ENCODE data around the gene ORC3. TPM values are rescaled to one million over a fixed set of nuclear protein-coding genes. Genes with fewer than 3 reads are reported as not detected.

ORC3 gene
- total RNA-seq (ENCODE audit: insufficient read depth, low replicate concordance) = 50.3 TPM

GRCh38 chr6:87589693-87590416, at the start of gene ORC3, which contains the start of gene RARS2:
Gene ORC3, plus strand, starts transcription at chr6:87590135. Its CDS starts 34 bp downstream, at chr6:87590169.
Gene RARS2, minus strand, starts transcription at chr6:87589987. Its CDS starts 30 bp downstream, at chr6:87589957.
- peak; percentile 98 for DNase-seq (ENCODE audit: low spot score)

DNA sequence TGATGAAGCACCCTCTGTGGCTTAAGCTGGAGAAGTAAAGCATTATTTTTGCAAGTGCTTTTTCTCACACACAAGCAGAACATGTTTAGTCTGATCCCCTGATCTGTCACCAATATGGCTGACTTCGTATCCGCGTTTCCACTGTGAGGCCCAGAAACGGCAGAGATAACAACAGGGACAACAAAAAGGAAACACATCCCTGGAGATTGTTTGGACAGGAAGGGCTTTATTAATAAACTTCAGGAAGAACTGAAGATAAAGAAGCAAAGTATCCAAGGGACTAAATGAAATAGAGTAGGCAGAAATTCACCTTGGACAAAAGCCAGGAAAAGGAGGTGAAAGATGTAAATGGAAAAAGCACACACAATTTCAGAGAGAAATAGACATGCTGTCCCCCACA, 49.4 kb upstream of the ORC3 start:
- DNase-seq (ENCODE audit: low spot score) = no peak

- no peak for DNase-seq (ENCODE audit: low spot score)
These were observed 48.9 kb upstream of the ORC3 start for GRCh38 chr6:87541041-87541440.

DNA sequence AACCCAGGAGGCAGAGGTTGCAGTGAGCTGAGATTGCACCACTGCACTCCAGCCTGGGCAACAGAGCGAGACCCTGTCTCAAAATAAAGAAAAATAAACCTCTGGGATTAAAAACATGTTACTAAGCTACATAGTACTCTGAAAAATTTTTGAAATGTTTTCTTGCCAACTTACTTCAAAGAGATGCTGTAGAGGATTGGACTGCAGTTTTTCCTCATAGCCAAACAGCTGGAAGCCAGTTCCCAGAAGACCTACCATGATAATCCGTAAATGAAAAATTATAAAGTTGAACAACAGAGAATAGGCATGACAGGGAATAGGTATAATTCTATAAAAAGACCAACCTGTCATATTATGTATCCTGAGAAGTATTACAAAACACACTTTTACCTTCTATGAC, 48.2 kb upstream of the ORC3 start:
- DNase-seq (ENCODE audit: low spot score) = no peak

GRCh38 chr6:87543696-87544473, 46.0 kb upstream of the ORC3 start:
- DNase-seq (ENCODE audit: low spot score) = no peak

DNA sequence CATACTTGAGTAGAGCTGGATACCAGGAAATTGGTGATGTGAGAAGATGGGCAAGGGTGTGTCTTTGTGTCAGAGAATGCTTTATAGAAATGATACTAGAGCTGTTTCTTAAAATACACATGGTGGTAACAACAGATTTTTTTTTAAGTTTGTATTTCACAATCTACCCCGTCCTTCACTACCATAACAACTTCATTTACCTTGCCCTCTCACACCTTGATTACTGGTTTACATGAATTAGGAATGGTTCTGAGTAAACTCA, 45.5 kb upstream of the ORC3 start:
- DNase-seq (ENCODE audit: low spot score) = no peak

DNA sequence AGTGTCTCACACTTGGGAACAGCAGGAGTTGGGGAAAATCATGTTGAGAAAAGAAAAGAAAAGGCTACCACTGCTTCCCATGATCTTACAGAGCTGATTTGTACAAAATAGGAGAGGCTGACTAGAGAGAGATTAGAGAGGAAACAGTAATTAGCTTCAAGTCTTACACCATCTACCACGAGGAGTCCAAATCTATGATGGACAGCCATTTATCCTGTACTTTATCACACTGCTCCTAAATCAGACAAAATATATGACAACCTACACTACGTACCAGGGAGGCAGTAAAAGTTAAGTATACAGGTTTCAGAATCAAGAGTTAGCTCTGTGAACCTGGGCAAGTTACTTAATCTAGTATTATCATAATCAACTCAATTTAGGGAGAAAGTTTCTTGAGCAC, 38.1 kb upstream of the ORC3 start:
- no peak for DNase-seq (ENCODE audit: low spot score)

DNA sequence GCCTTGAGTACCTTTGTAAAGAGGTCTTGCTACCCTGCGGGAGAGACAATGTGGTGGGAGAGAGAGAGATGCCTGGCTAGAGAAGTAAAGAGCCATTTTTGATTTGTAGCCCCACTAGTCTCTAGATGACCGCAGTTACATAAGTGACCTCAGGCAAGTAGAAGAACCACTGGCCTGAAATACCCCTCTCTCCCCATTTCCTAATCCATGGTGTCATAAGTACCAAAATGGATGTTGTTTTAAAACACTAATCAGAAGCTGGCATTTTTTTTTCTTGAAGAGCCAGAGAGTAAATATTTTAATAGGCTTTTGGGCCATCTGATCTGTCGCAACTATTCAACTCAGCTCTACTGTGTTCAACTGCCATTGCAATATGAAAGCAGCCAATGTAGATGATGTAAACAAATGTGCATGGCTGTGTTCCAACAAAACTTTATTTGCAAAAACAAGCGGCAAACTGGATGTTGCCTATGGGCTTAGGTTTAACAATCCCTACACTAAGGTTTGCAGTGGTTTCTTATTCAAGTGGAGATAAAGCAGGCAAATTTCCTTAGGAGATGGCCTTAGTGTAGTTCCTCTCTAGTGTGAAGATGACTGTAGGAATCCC, 36.7 kb upstream of the ORC3 start:
- no peak for DNase-seq (ENCODE audit: low spot score)

DNA sequence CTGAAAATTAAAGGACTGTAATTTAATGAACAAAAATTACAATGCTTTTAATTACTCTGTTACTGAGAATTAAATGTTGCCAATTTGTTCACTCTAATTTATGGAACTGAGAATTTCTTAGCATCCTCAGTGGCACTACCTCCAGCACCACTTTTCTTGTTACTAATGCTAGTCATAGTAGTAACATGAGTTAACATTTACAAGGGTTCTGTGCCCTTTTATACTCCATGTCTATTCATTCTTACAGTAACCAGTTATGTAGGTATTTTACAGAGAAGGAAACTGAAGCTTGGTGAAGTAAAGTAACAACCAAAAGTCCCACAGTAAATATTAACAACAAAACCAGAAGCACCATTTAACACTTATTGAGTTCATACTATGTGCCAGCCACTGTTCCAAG, 34.4 kb upstream of the ORC3 start:
- no peak for DNase-seq (ENCODE audit: low spot score)

GRCh38 chr6:87558446-87558845, 31.5 kb upstream of the ORC3 start:
- no peak for DNase-seq (ENCODE audit: low spot score)

- DNase-seq (ENCODE audit: low spot score) = peak; percentile 6
These were observed 28.9 kb upstream of the ORC3 start for GRCh38 chr6:87561017-87561416.

DNA sequence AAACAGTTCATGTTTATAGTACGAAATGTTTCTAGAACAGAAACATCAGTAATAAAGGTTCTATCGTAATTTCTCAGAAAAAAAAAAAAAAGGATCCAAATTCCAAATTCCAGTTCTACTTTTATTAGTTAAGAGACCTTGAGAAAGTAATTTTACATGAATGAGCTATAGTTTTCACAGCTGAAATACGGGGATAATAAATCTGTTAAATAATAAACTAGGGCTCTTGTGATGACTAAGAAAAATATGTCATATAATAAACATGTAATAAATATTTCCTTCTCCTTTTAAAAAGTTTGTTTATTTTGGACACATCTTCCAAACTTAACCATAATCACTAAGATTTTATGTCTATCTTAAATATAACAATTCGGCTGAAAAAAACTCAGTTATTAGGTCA, 17.9 kb upstream of the ORC3 start:
- no peak for DNase-seq (ENCODE audit: low spot score)

GRCh38 chr6:87572883-87573282, 17.1 kb upstream of the ORC3 start:
- DNase-seq (ENCODE audit: low spot score) = no peak

GRCh38 chr6:87573307-87574024, 16.5 kb upstream of the ORC3 start:
- no peak for DNase-seq (ENCODE audit: low spot score)

- DNase-seq (ENCODE audit: low spot score) = no peak
These were observed 15.6 kb upstream of the ORC3 start for GRCh38 chr6:87574237-87574804.

- no peak for DNase-seq (ENCODE audit: low spot score)
These were observed 14.5 kb upstream of the ORC3 start for GRCh38 chr6:87575423-87575822.

DNA sequence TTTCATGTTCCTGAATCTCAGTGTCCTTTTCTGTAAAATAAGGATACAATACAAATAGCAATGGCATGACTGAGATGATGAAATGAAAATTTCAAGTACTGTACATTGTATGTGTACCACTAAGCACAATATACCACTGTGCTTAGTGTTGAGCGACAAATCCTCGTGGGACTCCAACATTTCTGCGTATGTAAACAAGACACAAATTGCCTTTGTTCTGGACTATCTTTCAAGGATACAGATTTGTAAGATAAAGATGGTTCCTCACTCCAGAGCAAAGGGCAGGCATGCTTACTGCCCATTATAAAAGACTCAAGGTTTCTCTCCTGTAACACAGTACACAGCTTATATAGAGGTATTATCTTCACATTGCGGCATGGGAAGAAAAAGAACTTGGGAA, 6.1 kb upstream of the ORC3 start:
- no peak for DNase-seq (ENCODE audit: low spot score)

GRCh38 chr6:87586371-87587077, 3.4 kb upstream of the ORC3 start:
- no peak for DNase-seq (ENCODE audit: low spot score)

GRCh38 chr6:87588756-87589407, 1.1 kb upstream of the ORC3 start:
- DNase-seq (ENCODE audit: low spot score) = peak; percentile 23

- no peak for DNase-seq (ENCODE audit: low spot score)
These were observed 514 bp downstream of the ORC3 start for GRCh38 chr6:87590417-87590880.

DNA sequence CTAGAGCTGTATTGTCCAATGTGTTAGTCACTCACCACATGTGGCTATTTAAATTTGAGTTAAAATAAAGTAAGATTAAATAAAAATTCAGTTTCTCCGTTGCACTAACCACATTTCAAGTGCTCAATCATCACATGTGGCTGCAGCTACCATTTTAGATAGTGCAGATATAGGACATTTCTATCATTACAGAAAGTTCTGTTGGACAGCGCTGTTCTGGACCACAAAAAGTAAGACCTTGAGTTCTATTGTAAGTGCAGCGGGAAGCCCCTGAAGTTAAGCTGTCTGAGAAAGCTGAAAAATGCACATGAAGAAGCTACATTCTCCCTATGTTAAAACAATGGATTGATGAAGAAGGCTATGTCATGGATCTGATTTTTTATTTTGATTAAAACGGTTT, 1.1 kb downstream of the ORC3 start:
- DNase-seq (ENCODE audit: low spot score) = no peak

All from umbilical cord (tissue), 2 donors.